HG02870 (cell line): ENCODE measurements around the gene NEK5.
"Not testable (repeated sequence)": the region's sequence is repeated elsewhere in the genome, so short reads cannot be mapped to it uniquely, and the experiment has no call there.

Source experiments
- ATAC-seq: cut with Tn5 transposase; IDR thresholded peaks from one replicate; pipeline ENCODE4 v1.9.1; 2021; ENCODE audit warnings: mild to moderate bottlenecking, moderate library complexity; ENCODE audit not compliant: unreplicated experiment

Gene NEK5

GRCh38 chr13:52147225-52147624 lies 18.4 kb upstream of the NEK5 start:
- no peak for ATAC-seq

DNA sequence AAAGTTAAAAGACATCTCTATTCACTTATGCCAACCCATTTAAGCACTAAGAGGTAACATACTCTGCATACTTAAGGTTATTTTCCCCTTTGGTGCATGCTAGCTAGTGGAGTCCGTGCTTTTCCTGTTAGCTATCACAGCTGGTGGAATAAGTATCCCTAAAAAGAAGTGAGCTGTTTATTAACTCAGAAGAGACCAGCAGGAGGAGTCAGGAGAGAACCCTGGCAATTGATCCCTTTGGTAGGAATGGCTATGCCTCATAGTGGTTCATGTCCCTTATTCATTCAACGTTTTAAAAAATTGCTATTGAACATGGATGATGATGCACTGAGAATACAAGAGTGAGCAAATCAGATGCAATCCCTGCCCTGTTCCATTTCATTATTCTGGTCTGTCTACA lies 12.4 kb upstream of the NEK5 start:
- no peak for ATAC-seq

- ATAC-seq, result no peak
Observed at GRCh38 chr13:52137489-52137888, 8.6 kb upstream of the NEK5 start.

GRCh38 chr13:52136763-52137162 lies 7.9 kb upstream of the NEK5 start:
- ATAC-seq, result no peak

GRCh38 chr13:52130641-52131040 lies 1.8 kb upstream of the NEK5 start:
- no peak for ATAC-seq

DNA sequence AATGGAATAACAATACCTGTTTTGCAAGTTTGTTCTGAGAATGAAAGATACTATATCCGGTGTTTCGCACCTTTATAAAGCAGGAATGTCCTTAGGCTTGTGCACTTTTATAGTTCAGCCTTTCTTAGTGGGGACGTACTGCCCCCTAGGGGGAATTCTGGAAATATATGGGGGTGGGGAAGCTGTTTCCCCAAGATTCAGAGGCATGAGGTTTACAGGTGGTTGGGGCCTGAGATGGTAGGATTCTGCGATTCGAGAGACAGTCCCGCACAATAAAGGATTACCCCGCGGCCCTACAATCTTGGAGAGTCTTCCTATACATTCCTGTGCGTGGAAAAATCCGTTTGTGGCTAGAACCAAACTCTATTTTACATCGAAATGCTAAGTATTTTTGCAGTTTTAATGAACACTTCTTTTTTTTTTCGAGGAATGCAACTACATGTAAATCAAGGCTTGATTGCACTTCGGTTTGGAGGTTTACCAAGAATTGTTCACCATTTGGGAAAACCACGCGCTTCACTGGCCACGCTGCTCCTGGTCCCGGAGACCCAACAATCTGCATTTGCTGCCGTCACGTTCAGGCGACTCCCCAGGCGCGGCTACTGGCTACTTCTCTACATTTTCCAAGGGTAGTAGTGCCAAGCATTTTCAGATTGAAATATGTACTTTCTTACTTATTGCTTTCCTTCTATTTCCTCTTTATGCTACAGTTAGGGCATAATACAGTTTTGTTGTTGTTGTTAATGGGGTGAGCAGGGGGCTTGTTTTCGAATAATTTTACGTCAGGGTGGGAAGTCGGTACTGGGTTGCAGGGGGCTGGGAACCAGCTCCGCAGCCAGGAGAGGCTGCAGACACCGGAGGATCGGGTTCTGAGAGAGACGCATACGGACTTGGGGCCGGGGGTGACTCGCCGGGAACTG lies 830 bp downstream of the NEK5 start:
- peak; percentile 5 for ATAC-seq

DNA sequence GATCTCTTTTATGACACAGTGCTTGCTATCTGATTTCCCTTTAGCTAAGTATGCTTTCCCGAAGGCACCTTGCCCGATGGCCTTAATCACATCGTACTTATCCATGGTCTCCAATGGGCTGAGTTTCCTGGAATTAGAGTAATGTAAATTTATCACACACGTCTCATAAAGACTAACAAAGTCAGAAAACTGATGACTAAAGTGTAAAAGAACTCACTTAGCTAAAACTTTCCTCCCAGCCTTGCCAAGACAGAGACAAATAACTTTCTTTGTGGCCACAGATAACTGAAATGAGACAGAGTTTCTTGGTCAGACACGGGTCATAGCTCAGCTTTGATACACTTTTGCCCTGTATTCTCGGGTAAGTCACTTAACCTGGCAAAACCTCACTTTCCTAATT lies 1.5 kb downstream of the NEK5 start:
- ATAC-seq, result no peak

- ATAC-seq, result no peak
Observed at GRCh38 chr13:52125547-52125946, 3.3 kb downstream of the NEK5 start.

- ATAC-seq, result no peak
Observed at GRCh38 chr13:52118595-52118994, 10.3 kb downstream of the NEK5 start.

DNA sequence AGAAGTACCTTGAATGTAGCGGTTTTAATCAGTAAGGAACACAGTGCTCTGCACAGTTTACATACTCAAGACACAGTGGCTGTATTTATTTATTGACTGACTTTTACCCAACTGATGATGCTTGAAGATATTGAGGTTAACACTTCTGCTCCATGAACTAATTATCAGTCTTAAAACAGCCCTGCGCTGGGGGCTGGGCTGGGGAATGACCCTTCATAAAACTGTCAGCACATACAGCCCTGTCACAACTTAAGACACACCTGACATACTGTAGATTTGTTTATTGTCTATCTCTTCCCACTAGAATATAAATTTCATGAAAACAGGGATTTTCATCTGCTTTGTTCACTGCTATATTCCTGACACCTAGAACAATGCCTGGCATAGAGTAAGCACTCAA lies 10.8 kb downstream of the NEK5 start:
- no peak for ATAC-seq

GRCh38 chr13:52112591-52112990 lies 16.3 kb downstream of the NEK5 start:
- ATAC-seq, result no peak

DNA sequence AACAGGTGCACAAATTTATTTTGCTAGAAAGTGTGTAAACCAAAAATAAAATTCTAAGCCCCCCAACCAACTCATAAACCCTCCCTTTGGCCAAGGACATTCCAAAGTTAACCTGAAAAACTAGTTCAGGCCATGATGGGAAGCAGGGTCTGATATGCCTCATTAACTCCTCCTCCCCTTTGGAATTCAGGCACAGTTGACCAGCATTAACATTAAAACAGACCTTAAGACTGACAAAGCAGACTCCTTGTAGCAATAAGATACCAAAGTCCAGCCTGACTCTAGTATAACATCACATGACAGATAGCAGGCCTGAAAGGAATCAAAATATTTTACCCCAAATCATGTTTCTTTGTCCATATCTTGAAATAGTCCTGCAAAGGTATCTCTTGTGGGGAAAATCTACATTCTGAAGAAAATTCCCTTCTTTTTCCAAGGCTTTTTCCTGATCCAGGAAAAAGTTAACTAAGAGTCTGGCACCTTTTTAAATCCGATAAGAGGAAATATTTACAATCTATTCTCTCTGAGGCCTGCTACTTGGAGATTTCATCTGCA lies 19.7 kb downstream of the NEK5 start:
- no peak for ATAC-seq

DNA sequence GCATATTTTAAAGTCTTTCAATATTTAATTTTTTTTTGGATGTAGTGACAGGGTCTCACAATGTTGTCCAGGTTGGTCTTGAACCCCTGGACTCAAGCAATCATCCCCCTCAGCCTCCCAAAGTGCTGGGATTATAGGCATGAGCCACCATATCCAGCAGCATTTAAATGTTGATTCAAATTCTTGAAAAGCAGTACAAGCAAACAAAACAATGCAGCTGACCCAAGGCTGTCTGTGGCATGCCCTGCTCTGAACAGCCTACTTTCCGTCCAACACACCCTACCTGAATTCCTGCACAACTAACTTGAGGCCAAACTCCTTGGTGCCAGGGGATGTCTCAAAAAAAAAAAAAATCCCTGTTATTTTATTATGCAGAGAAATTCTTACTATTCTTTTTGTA lies 23.0 kb downstream of the NEK5 start:
- no peak for ATAC-seq

GRCh38 chr13:52104624-52105023 lies 24.2 kb downstream of the NEK5 start:
- ATAC-seq, result no peak

- ATAC-seq, result no peak
Observed at GRCh38 chr13:52103386-52103785, 25.5 kb downstream of the NEK5 start.

DNA sequence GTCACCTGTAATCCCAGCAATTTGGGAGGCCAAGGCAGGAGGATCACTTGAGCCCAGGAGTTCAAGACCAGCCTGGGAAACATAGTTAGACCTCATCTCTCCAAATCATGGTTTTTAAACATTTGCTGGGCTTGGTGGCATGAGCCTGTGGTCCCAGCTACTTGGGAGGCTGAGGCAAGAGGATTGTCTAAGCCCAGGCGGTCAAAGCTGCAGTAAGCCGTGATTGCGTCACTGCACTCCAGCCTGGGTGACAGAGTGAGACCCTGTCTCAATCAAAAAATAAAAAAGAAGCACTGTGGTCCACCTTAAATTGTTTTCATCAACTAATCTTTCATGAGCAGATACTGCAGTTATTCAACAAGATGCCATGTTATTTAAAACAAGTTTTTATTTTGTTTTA lies 26.4 kb downstream of the NEK5 start:
- ATAC-seq, result not testable (repeated sequence)

GRCh38 chr13:52097197-52097596 lies 31.7 kb downstream of the NEK5 start:
- ATAC-seq, result no peak

GRCh38 chr13:52096748-52097147 lies 32.1 kb downstream of the NEK5 start:
- ATAC-seq, result no peak

DNA sequence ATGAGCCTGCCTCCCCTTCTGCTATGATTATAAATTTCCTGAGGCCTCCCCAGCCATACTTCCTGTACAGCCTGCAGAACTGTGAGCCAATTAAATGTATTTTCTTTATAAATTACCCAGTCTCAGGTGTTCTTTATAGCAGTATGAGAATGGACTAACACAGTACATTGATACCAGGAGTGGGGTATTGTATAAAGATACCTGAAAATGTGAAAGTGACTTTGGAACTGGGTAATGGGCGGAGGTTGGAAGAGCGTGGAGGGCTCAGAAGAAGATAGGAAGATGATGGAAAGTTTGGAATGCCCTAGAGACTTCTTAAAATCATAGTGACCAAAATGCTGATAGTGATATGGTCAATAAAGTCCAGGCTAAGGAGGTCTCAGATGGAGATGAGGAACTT lies 32.8 kb downstream of the NEK5 start:
- ATAC-seq, result no peak

GRCh38 chr13:52092087-52092486 lies 36.8 kb downstream of the NEK5 start:
- no peak for ATAC-seq

GRCh38 chr13:52091473-52091872 lies 37.4 kb downstream of the NEK5 start:
- ATAC-seq, result no peak

DNA sequence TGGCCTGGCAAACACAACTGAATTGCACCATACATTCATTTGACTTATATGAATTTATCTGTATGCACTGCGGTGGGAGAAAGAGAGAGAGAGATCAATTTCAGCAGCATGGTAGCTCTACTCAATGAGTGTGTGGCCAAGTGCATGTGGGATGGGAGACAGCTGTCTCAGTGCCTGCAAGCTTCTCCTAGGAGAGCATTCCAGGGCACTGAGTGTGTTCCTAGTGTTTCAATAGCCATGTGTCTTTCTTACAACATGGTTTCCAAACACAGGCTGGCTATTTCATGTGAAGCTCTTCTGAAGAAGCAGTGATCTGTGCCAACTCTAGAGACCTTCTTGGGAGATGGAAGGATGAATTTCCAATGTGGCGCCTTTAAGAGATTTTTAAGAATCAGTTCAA lies 43.5 kb downstream of the NEK5 start:
- no peak for ATAC-seq

DNA sequence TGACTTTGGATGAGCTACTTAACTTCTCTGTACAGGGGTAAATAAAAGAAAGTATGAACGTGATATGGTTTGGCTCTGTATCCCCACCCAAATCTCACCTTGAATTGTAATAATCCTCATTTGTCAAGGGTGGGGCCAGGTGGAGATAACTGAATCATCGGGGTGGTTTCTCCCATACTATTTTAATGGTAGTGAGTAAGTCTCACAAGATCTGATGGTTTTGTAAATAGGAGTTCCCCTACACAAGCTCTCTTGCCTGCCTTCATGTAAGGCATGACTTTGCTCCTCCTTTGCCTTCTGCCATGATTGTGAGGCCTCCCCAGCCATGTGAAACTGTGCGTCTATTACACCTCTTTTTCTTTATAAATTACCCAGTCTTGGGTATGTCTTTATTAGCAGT lies 43.9 kb downstream of the NEK5 start:
- not testable (repeated sequence) for ATAC-seq
